Parathyroid adenoma (tissue), 2 donors: Measurements from ENCODE around the gene TMEM217.

Source experiments
- H2AFZ ChIP-seq: fragments of 300-600 bp; sonication (generic); one replicate; pipeline ENCODE4 v1.7.0; 2017; ENCODE audit warnings: antibody characterized with exemption, mild to moderate bottlenecking
- H3K27ac ChIP-seq: fragments of 300-600 bp; sonication (generic); one replicate; pipeline ENCODE4 v1.7.0; 2017
- H3K27me3 ChIP-seq: fragments of 300-600 bp; sonication (generic); one replicate; pipeline ENCODE4 v1.7.0; 2017; ENCODE audit warnings: low read length; ENCODE audit not compliant: control insufficient read depth, insufficient read depth
- H3K36me3 ChIP-seq: fragments of 300-600 bp; sonication (generic); one replicate; pipeline ENCODE4 v1.7.0; 2017; ENCODE audit warnings: low read length; ENCODE audit not compliant: control insufficient read depth, insufficient read depth
- H3K4me1 ChIP-seq: fragments of 300-600 bp; sonication (generic); one replicate; pipeline ENCODE4 v1.7.0; 2017; ENCODE audit warnings: control low read depth
- H3K4me2 ChIP-seq: fragments of 300-600 bp; sonication (generic); one replicate; pipeline ENCODE4 v1.7.0; 2017; ENCODE audit warnings: low read length
- H3K4me3 ChIP-seq: fragments of 300-600 bp; sonication (generic); one replicate; pipeline ENCODE4 v1.7.0; 2017; ENCODE audit warnings: low read depth, low read length
- H3K79me2 ChIP-seq: fragments of 300-600 bp; sonication (generic); one replicate; pipeline ENCODE4 v1.7.0; 2017; ENCODE audit warnings: control low read depth
- H3K9ac ChIP-seq: fragments of 300-600 bp; sonication (generic); one replicate; pipeline ENCODE4 v1.7.0; 2017; ENCODE audit warnings: mild to moderate bottlenecking
- H3K9me3 ChIP-seq: fragments of 300-600 bp; sonication (generic); one replicate; pipeline ENCODE4 v1.7.0; 2017; ENCODE audit warnings: low read length; ENCODE audit not compliant: control insufficient read depth
- CTCF ChIP-seq: fragments of 300-600 bp; sonication (generic); IDR thresholded peaks from one replicate; pipeline ENCODE4 v1.7.0; 2017; ENCODE audit warnings: antibody characterized with exemption, mild to moderate bottlenecking
- donor health status: primary hyperparathyroidism.

Gene TMEM217

GRCh38 chr6:37205175-37205996 lies 52.6 kb downstream of the TMEM217 start:
- Histone ChIP-seq H3K9me3 (no peaks in the 10 kb centered on the region), H3K4me2 (no peak overlapping the region), H3K4me3 (no peak overlapping the region), H3K4me1 (no peaks in the 10 kb centered on the region), H3K27me3 (no peaks in the 10 kb centered on the region), H2AFZ (no peak overlapping the region), H3K27ac (no peak overlapping the region), H3K36me3 (no peaks in the 10 kb centered on the region), H3K79me2 (no peaks in the 10 kb centered on the region), H3K9ac (no peak overlapping the region)
- TF ChIP-seq CTCF: no peak

GRCh38 chr6:37204014-37204751 lies 53.8 kb downstream of the TMEM217 start:
- Histone ChIP-seq H3K79me2 (no peaks in the 10 kb centered on the region), H3K36me3 (no peaks in the 10 kb centered on the region), H3K27me3 (no peaks in the 10 kb centered on the region), H3K4me2 (no peak overlapping the region), H2AFZ (no peak overlapping the region), H3K4me1 (no peaks in the 10 kb centered on the region), H3K9me3 (no peaks in the 10 kb centered on the region), H3K27ac (no peak overlapping the region), H3K9ac (no peak overlapping the region), H3K4me3 (no peak overlapping the region)
- TF ChIP-seq CTCF: no peak

- H3K9ac ChIP-seq: no peak overlapping the region
- H3K4me3 ChIP-seq: no peak overlapping the region
- H3K9me3 ChIP-seq: no peaks in the 10 kb centered on the region
- H3K27ac ChIP-seq: no peak overlapping the region
- no peaks in the 10 kb centered on the region for H3K4me1 ChIP-seq
- TF ChIP-seq CTCF: no peak
- no peaks in the 10 kb centered on the region for H3K79me2 ChIP-seq
- H3K4me2 ChIP-seq: no peak overlapping the region
- no peaks in the 10 kb centered on the region for H3K36me3 ChIP-seq
- H2AFZ ChIP-seq: no peak overlapping the region
- no peaks in the 10 kb centered on the region for H3K27me3 ChIP-seq
Measured at GRCh38 chr6:37202788-37203491, 55.0 kb downstream of the TMEM217 start.

- H3K9ac ChIP-seq: no peak overlapping the region
- H3K4me2 ChIP-seq: no peak overlapping the region
- H3K27ac ChIP-seq: no peak overlapping the region
- no peaks in the 10 kb centered on the region for H3K9me3 ChIP-seq
- TF ChIP-seq CTCF: no peak
- H3K4me3 ChIP-seq: no peak overlapping the region
- H3K27me3 ChIP-seq: no peaks in the 10 kb centered on the region
- H3K4me1 ChIP-seq: no peaks in the 10 kb centered on the region
- H3K36me3 ChIP-seq: no peaks in the 10 kb centered on the region
- H2AFZ ChIP-seq: no peak overlapping the region
- H3K79me2 ChIP-seq: no peaks in the 10 kb centered on the region
Measured at GRCh38 chr6:37201726-37202125, 56.2 kb downstream of the TMEM217 start.
